HL-60 (cell line): ENCODE results near the gene ENPP7.

Source experiments
- DNase-seq, 2 experiments: peaks; one replicate each; pipeline ENCODE4 v3.0.0-alpha.2; 2010 to 2020; ENCODE audit warnings: low read depth in 1 of 2, low spot score in 1 of 2
- H3K27ac ChIP-seq: fragments of 250-450 bp; sonication (Bioruptor Pico); replicated peaks from 2 replicates; pipeline ENCODE4 v1.5.1; 2020; ENCODE audit warnings: mild to moderate bottlenecking, moderate library complexity
- H3K27me3 ChIP-seq: fragments of 250-450 bp; sonication (Bioruptor Pico); 2 replicates; pipeline ENCODE4 v1.5.1; 2021; ENCODE audit warnings: mild to moderate bottlenecking, moderate library complexity; ENCODE audit not compliant: insufficient read depth, poor library complexity, severe bottlenecking
- H3K4me3 ChIP-seq: replicated peaks from 2 replicates; pipeline ENCODE4 v1.5.1; 2011; ENCODE audit warnings: mild to moderate bottlenecking, control low read depth, low read length; ENCODE audit not compliant: insufficient read depth
- CTCF ChIP-seq: IDR thresholded peaks from one replicate; pipeline ENCODE4 v1.5.1; 2011; ENCODE audit warnings: low read length, control low read depth, inconsistent platforms; ENCODE audit not compliant: insufficient read depth
- GABPA ChIP-seq: IDR thresholded peaks from 2 replicates; pipeline ENCODE4 v1.6.1; 2012; ENCODE audit warnings: low read depth
- POLR2AphosphoS5 ChIP-seq: IDR thresholded peaks from 2 replicates; pipeline ENCODE4 v1.6.1; 2012; ENCODE audit warnings: low read depth
- REST ChIP-seq: IDR thresholded peaks from 2 replicates; pipeline ENCODE4 v1.6.1; 2012; ENCODE audit warnings: low read depth; ENCODE audit not compliant: insufficient replicate concordance
- SPI1 ChIP-seq: IDR thresholded peaks from 2 replicates; pipeline ENCODE4 v1.6.1; 2012; ENCODE audit warnings: low read depth, mild to moderate bottlenecking, borderline replicate concordance

The ENPP7 gene

DNA sequence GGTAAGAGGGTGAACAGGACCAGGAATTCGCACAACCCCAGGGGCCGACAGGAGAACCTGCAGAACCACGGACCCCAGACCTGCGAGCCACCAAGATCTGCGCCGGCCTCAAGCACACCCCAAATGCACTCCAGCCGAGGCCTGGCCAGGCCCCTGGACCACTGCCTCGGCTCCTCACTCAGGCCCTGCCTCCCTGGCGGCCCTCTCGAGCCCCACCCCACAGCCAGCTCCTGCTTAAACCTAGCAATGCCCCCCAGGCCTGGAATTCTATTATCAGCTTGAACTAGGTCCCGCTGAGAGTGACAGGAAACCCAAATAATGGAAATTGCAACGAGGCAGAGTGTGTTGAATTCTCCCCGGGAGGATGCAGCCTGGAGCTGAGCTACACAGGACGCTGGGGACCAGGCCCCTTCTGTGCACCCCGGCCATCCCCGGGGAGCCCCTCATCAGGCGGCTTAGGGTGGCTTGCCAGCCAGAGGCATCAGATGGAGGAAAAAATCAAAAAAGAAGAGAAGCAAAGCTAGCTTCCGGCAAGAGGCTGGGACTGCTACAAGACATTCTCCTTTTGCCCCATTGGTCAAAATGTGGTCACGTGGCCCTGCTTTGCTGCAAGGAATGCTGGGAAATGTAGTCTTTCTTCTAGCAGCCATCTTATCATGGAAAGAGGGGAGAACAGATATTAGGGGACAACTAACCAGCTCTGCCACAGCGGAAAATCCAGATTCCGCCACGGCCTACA, 2.4 kb upstream of the ENPP7 start:
- Histone ChIP-seq H3K4me3 (no peak overlapping the region), H3K27ac (no peak overlapping the region), H3K27me3 (no peaks in the 10 kb centered on the region)
- DNase-seq = peak; percentile 56 to 73
- no peak for TF ChIP-seq GABPA
- no peak for TF ChIP-seq REST
- TF ChIP-seq CTCF = no peak
- no peak for TF ChIP-seq POLR2AphosphoS5
- no peak for TF ChIP-seq SPI1

DNA sequence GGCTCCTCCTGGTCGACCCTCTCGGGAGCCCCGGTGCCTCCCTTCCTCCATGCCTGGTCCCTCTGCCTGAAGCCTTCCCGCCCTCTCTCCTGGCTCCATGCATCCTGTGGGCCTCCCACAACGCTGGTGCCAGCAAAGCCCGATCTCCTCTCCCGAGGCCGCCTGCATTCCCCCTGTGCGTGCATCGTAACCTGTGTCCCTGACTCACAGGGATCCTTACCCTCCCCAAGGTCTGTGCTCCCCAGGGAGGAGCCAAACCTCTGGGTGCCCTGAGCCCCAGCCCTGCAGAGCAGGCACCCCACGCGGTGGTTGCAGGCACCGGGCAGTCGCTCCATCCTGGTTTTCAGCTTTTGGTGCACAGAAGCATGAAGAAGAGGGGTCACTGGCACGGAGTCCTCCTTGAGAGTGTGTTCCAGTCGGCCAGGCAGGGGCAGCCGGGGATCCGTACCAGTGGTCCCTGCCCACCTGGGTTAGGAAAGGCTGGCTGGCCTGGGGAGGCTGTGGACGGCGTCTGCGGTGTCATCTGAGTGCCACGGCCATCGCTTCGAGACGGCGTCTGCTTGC, 1.8 kb upstream of the ENPP7 start:
- no peak overlapping the region for H3K27ac ChIP-seq
- TF ChIP-seq GABPA (no peak), REST (no peak), SPI1 (no peak), POLR2AphosphoS5 (no peak), CTCF (no peak)
- no peak overlapping the region for H3K4me3 ChIP-seq
- no peak for DNase-seq
- no peaks in the 10 kb centered on the region for H3K27me3 ChIP-seq

GRCh38 chr17:79729761-79730160, 982 bp upstream of the ENPP7 start:
- H3K4me3 ChIP-seq = no peak overlapping the region
- no peaks in the 10 kb centered on the region for H3K27me3 ChIP-seq
- DNase-seq = no peak
- no peak for TF ChIP-seq SPI1
- no peak for TF ChIP-seq REST
- no peak for TF ChIP-seq POLR2AphosphoS5
- TF ChIP-seq CTCF = no peak
- TF ChIP-seq GABPA = no peak
- H3K27ac ChIP-seq = no peak overlapping the region
